LNCaP clone FGC (cell line): ENCODE results near the gene LINGO1.
A peak's percentile ranks its signal among the peaks of the same experiment; 100 is the strongest.

Source experiments
- DNase-seq: peaks from one replicate; pipeline ENCODE4 v3.0.0-alpha.2; 2011; ENCODE audit warnings: low read depth
- H3K4me3 ChIP-seq: 2 replicates; pipeline ENCODE4 v1.5.1; 2011; ENCODE audit warnings: mild to moderate bottlenecking, low read depth, low read length, control low read depth
- TF ChIP-seq, protein P1 (sequence below): IDR thresholded peaks from 2 replicates; pipeline ENCODE4 v1.5.1; 2012; ENCODE audit warnings: mild to moderate bottlenecking; ENCODE audit not compliant: control insufficient read depth, insufficient read depth; ENCODE audit errors: extremely low read depth

Gene LINGO1

DNA sequence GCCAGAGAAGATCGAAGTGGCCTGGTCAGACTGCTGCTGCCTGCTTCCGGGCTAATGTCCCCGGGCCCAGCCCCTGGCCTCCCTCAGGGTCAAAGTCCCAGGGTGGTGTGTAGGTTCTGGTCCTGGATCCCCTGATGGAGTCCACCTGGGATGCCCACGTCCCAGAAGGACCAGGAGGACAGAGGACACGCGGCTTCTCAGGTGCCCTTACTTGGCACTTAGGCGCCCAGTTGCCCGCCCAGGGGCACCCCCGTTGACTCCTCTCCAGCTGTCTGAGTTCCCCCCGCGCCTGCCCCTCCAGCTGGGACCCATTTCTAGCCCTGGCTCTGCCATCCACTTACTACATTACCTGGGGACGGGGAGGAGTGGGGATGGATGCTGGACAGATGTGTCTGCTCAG lies 44.6 kb downstream of the LINGO1 start:
- no peak overlapping the region for H3K4me3 ChIP-seq
- TF ChIP-seq, protein P1, sequence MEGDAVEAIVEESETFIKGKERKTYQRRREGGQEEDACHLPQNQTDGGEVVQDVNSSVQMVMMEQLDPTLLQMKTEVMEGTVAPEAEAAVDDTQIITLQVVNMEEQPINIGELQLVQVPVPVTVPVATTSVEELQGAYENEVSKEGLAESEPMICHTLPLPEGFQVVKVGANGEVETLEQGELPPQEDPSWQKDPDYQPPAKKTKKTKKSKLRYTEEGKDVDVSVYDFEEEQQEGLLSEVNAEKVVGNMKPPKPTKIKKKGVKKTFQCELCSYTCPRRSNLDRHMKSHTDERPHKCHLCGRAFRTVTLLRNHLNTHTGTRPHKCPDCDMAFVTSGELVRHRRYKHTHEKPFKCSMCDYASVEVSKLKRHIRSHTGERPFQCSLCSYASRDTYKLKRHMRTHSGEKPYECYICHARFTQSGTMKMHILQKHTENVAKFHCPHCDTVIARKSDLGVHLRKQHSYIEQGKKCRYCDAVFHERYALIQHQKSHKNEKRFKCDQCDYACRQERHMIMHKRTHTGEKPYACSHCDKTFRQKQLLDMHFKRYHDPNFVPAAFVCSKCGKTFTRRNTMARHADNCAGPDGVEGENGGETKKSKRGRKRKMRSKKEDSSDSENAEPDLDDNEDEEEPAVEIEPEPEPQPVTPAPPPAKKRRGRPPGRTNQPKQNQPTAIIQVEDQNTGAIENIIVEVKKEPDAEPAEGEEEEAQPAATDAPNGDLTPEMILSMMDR, result no peak
- no peak for DNase-seq

DNA sequence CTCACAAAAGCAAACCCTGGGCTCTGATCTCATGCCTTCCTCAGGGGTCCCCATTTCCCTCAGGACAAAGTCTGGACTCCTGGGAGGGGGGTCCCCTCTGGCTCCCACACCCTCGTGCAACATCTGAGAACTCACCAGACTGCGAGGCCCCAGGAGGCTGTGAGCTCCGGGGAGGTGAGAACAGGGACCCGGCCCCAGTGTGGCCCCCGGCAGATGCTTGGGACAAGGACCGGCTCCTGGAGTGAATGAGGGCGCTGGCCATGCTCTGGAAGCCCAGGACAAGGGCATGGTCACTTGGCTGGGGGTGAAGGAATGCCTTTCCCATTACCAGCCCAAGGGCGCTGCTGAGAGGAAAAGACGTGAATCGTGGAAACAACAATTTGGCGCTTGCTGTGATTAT lies 48.0 kb downstream of the LINGO1 start:
- DNase-seq, result no peak
- no peak overlapping the region for H3K4me3 ChIP-seq
- TF ChIP-seq, protein P1, result no peak

DNA sequence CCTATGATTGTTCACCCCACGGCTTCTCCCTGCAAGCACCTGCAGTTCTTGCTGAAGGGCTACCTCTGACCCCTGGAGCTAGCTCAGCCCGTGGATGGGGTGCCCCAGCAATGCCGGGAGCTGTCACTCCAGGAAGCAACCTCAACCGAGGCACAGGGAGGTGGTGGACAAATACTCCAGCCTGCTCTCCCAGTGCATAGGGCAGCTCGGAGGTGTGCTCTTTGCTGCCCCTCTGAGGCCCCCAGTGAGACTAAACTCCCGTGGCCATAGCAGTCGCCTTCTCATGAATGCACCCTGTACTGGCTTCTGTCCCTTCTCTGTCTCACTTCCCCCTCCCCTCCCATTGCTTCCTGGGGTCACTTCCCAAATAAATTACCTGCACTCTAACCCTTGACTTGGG lies 48.5 kb downstream of the LINGO1 start:
- DNase-seq, result no peak
- no peak overlapping the region for H3K4me3 ChIP-seq
- TF ChIP-seq, protein P1, result no peak

DNA sequence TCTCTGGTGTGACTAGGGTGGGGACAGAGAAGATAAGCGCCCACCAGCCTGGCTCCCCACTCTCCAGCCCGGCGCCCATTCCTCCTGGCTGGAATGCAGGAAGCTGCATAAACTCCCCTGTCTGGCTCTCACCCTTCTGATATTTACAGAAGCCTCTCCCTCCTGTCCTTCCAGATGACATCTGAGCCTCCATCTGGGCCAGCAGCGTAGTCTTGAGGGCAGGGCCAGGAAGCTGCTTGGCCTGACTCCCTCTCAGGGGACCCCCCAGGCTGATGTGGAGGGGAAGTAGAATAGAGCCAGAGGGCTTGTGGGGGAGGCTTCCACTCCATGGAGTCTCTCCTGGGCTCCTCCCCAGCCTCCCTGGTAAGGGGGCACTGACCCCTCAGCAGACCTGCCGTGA lies 49.9 kb downstream of the LINGO1 start:
- TF ChIP-seq, protein P1, result no peak
- no peak overlapping the region for H3K4me3 ChIP-seq
- no peak for DNase-seq

DNA sequence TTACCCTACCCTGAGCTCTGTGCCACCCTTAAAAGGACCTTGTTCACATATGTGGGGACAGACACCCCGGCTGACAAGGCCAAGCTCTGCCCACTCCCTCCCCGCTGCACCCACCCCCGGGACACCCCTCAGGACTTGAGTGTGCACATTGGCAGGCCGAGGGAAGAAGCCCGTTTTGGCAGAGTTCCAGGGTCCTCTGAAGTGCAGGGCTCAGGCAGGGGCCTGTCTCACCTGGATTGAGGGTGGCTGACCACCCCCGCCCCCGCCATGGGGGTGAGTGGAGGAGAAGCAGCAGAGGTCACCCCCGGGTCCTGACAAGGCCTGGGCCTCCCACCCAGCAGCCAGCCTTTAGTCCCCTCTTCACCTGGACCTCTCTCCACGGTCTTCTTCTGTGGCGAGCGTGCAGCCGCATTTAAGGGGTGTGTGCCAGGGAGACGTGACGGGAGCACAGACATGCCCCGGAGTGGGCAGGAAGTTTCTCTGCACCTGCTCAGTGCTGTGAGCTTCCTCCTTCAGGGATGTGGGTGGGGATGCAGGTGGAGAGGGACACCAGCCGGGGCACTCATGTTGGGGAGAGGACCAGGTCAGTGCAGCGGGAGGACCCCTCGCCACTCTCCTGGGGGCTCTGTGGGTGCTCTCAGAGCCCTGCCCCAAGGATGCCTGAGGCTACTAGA lies 50.7 kb downstream of the LINGO1 start:
- H3K4me3 ChIP-seq, result no peak overlapping the region
- TF ChIP-seq, protein P1, result no peak

DNA sequence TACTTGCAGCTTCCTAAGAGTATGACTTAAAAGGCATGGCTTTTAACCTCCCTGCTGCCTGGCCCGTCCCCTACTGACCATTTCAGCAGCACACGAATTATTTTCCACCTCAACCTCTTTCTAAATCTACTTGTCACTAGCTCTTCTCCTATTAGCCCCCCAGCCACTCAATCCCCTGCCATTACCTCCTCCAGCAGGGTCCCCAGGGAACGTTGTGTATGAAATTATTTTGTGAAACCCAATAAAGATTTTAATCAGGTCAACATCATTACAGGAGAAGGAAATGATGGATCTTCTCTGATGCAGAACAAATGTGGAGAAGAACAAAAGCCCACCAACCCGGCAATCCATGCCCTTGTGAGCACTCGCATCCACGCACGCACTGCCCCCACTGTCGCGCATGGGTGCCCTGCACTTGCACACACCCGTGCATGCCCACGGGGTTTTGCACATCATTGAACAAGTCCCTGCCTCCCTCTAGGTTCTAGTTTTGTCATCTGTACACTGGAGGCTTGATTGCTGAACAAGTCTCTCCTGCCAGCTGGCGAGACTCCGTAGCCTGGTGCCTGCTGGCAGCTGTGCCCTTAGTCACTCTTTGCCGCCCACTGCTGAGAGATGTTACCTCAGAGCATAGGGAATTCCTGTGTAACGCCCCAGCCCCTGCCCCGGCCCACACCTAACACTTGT lies 51.6 kb downstream of the LINGO1 start:
- H3K4me3 ChIP-seq, result no peak overlapping the region
- DNase-seq, result peak; percentile 44
- TF ChIP-seq, protein P1, result no peak

More for the DNA sequence above, 50.7 kb downstream of the LINGO1 start:
- no peak for DNase-seq
